T-helper 2 cell treated with Interferon-gamma antibody and Interleukin-4, amounts not matched to agents 5 μg/mL and 100 μg/mL, for 36 hours (primary cell): ENCODE results near the gene CNTNAP3.
"Not testable (repeated sequence)": the region's sequence is repeated elsewhere in the genome, so short reads cannot be mapped to it uniquely, and the experiment has no call there.

Experiments
- DNase-seq: peaks from one replicate; pipeline ENCODE4 v3.0.0; 2021; ENCODE audit warnings: low spot score
- H3K27ac Mint-ChIP-seq: one replicate; pipeline ENCODE4 v1.8.0; 2021; ENCODE audit warnings: mild to moderate bottlenecking, mixed read lengths
- H3K27me3 Mint-ChIP-seq: one replicate; pipeline ENCODE4 v1.8.0; 2021; ENCODE audit warnings: low read depth, mixed read lengths
- H3K36me3 Mint-ChIP-seq: one replicate; pipeline ENCODE4 v1.8.0; 2021; ENCODE audit warnings: low read depth, mixed read lengths
- H3K4me1 Mint-ChIP-seq: one replicate; pipeline ENCODE4 v1.8.0; 2021; ENCODE audit warnings: low read depth, mixed read lengths
- H3K4me3 Mint-ChIP-seq: one replicate; pipeline ENCODE4 v1.8.0; 2022; ENCODE audit warnings: mild to moderate bottlenecking, moderate library complexity, mixed read lengths
- H3K9me3 Mint-ChIP-seq: one replicate; pipeline ENCODE4 v1.8.0; 2021; ENCODE audit warnings: mixed read lengths

The CNTNAP3 gene

DNA sequence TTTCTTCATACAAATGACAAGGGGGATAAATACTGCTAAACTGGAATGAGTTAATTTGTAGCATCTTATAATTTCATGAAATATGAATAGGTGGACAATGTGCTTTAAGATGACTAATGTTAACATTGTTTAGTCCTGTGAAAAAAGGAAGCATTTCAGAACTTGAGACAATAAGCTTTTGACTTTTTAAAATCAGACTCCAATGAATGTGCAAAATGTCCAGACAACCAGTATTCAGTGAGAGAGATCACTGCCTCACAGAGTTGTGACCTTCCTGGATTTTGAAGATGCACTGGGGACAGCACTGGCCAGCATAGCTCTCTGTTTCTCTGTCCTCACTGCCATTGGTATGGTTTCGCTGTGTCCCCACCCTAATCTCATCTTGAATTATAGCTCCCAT is 249.7 kb downstream of the CNTNAP3 start:
- H3K9me3 Mint-ChIP-seq, DNase-seq, H3K27ac Mint-ChIP-seq, H3K36me3 Mint-ChIP-seq, H3K4me3 Mint-ChIP-seq, H3K27me3 Mint-ChIP-seq, H3K4me1 Mint-ChIP-seq: not testable (repeated sequence)

DNA sequence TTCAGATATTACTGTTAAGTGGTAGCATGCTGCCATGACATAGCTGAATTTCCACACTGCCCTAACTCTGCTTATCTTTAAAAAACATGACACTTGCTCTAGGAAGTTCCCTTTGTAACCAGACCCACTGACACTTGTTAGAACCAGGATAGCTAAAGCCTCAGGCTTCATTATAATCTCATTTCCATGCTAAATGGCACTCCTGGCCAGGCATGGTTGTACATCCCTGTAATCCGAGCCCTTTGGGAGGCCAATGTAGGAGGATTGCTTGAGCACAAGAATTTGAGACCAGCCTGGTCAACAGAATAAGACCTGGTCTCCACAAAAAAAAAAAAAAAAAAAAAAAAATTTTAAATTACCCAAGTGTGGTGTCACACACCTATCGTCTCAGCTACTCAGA is 254.1 kb downstream of the CNTNAP3 start:
- H3K27ac Mint-ChIP-seq, H3K4me3 Mint-ChIP-seq, H3K9me3 Mint-ChIP-seq, H3K27me3 Mint-ChIP-seq, DNase-seq, H3K36me3 Mint-ChIP-seq, H3K4me1 Mint-ChIP-seq: not testable (repeated sequence)

GRCh38 chr9:39030204-39031019 is 257.6 kb downstream of the CNTNAP3 start:
- not testable (repeated sequence) for H3K27ac Mint-ChIP-seq, H3K9me3 Mint-ChIP-seq, H3K27me3 Mint-ChIP-seq, H3K36me3 Mint-ChIP-seq, DNase-seq, H3K4me3 Mint-ChIP-seq, H3K4me1 Mint-ChIP-seq

- H3K27ac Mint-ChIP-seq, H3K4me3 Mint-ChIP-seq, DNase-seq, H3K36me3 Mint-ChIP-seq, H3K4me1 Mint-ChIP-seq, H3K27me3 Mint-ChIP-seq, H3K9me3 Mint-ChIP-seq: not testable (repeated sequence)
Observed at GRCh38 chr9:39028855-39029254, 259.1 kb downstream of the CNTNAP3 start.

DNA sequence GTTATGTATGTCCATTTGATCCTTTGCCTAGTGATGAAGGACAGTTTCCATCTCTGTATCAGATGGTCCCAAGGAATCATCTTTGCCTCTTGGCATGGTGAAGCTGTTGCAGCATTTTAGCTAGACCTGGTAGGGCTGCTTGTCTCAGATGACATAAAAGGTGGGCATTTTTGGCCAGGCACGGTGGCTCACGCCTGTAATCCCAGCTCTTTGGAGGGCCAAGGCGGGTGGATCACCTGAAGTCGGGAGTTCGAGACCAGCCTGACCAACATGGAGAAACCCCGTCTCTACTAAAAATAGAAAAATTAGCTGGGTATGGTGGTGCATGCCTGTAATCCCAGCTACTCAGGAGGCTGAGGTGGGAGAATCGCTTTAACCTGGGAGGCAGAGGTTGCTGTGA is 259.8 kb downstream of the CNTNAP3 start:
- not testable (repeated sequence) for H3K4me1 Mint-ChIP-seq, H3K27me3 Mint-ChIP-seq, DNase-seq, H3K36me3 Mint-ChIP-seq, H3K4me3 Mint-ChIP-seq, H3K9me3 Mint-ChIP-seq, H3K27ac Mint-ChIP-seq

GRCh38 chr9:39025911-39026588 is 261.9 kb downstream of the CNTNAP3 start:
- not testable (repeated sequence) for H3K27ac Mint-ChIP-seq, H3K36me3 Mint-ChIP-seq, H3K4me1 Mint-ChIP-seq

More at GRCh38 chr9:39025911-39026588, 261.9 kb downstream of the CNTNAP3 start:
- DNase-seq, H3K27me3 Mint-ChIP-seq, H3K9me3 Mint-ChIP-seq, H3K4me3 Mint-ChIP-seq: not testable (repeated sequence)
